HG02588 (cell line): ENCODE results near the gene WAPL.

Experiments
- ATAC-seq: cut with Tn5 transposase; IDR thresholded peaks from one replicate; pipeline ENCODE4 v1.9.1; 2021; ENCODE audit warnings: mild to moderate bottlenecking, moderate library complexity; ENCODE audit not compliant: unreplicated experiment

WAPL gene

DNA sequence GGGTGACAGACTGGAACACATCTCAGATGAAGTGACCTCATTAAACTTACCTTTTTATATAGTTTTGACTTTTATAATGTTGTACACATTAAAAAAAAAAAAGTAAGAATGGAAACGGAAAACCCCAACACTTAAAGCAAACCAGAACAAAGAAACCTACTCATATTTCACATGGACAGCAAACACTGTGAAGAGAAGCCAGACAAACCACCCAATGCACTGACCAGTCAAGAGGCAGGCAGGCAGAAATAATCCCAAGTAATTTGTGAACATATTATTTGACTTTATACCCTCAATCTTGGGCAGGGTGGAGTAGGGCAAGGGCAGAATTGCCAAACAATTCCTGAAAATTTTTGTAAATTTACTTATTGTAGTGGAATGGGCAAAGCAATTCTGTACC, 39.8 kb downstream of the WAPL start:
- no peak for ATAC-seq

DNA sequence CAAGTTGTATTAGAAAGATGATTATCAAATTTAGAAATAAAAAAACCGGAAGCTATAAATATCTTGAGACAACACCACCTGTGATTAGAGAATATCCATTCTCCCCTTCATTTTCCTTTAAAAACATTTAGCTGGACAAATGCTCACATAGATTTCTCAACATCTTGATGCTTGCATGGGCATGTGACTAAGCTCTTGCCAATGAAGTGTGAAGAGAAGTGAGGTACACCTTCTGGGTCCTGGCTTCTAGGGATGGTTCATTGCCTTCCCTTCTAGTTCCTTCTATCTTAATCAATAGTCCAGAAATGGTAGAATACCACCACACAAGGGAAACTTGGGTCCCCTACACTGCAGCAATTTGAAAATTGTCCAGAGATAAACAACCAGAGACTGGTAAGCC, 41.0 kb downstream of the WAPL start:
- ATAC-seq = no peak

DNA sequence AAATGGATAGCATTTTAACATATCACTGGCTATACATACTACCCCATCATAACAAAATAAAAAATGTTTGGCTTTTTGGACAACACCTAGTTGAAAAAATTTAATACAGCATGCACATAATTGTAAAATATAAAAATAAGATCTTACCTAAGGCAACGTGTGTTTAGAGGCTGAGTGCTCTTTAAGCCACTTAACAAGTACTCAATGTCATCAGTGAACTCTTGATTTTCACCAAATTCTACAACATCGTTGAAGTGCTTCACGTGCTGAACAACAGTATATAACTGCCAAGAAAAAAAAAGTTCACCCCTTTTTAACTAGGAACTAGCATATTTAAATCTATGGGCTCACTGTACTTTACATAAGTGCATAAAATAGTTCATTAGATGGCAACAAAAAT, 49.5 kb downstream of the WAPL start:
- no peak for ATAC-seq

DNA sequence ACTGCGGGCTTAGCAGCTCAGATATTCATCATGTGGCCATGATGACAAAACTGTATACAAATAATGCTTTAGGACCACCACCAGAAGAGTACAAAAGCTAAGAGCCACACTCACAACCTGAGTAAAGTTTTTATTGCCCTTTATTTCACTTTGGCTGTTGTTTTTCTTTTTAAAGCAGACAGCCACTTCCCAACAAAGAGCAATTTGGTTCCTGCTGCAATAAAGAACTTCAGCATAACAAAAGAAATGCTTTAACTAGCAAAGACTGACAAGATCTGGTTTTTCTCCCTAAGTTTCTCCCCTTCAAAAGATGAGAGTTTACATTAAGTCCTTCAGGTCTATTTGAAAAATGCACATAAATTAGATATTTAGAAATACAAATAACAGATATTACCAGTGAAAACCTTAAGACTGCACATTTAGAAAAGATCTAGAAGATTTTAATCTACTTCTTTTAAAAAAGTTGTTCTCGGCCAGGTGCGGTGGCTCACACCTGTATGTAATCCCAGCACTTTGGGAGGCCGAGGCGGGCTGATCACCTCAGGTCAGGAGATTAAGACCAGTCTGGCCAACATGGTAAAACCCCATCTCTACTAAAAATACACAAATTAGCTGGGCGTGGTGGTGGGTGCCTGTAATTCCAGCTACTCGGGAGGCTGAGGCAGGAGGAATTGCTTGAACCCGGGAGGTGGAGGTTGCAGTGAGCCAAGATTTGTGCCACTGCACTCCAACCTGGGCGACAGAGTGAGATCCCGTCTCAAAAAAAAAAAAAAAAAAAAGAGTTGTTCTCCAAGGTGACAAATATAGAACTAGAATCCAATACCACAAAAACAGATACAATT, 59.4 kb downstream of the WAPL start:
- no peak for ATAC-seq

- no peak for ATAC-seq
Measured at GRCh38 chr10:86451604-86451960, 70.0 kb downstream of the WAPL start.

DNA sequence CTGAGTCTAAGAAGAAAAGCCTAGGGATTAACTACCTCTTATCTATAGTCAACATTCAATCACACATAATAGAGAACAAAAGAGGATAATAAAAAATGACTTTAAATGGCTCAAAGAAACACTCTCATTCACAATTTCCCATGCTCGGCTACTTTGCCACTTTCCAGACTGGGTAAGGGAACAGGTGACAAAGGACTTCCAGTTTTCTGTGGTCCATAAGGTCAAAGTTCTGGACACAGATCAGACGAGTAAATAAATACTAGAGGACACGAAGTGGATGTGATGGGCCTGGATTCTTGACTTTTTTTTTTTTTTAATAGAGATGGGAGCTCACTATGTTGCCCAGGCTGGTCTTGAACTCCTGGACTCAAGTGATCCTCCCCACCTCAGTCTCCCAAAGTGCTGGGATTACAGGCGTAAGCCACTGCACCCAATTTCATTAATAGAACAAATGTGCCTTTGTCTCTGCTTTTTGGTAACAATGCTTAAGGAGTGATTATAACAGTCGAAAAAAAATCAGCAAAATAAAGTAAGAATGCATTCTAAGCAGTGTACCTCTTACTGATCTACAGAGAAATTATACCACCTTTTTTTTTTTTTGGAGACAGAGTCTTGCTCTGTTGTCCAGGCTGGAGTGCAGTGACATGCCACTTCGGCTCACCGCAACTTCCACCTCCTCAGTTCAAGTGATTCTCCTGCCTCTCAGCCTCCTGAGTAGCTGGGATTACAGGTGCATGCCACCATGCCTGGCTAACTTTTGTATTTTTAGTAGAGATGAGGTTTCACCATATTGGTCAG, 70.6 kb downstream of the WAPL start:
- no peak for ATAC-seq

- no peak for ATAC-seq
Measured at GRCh38 chr10:86449926-86450558, 71.5 kb downstream of the WAPL start.

DNA sequence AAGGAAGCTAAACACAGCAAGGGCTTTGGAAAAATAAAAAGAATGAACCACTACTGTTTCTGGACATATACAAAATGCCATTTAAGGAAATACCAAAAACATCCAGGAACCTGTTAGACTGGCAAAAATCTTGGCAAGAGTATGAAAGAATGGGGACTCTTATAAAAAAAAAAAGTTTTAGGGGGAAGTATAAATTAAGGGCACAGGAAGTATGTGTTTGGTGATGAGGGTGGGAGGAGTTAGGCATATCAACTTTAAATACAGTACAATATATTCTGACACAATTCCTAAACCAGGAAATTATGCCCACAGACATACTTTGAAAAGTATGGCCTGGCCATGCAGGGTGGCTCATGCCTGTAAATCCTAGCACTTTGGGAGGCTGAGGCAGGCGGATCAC, 74.2 kb downstream of the WAPL start:
- no peak for ATAC-seq

GRCh38 chr10:86446987-86447386, 74.6 kb downstream of the WAPL start:
- ATAC-seq = no peak

- ATAC-seq = no peak
Measured at GRCh38 chr10:86446440-86446839, 75.2 kb downstream of the WAPL start.

DNA sequence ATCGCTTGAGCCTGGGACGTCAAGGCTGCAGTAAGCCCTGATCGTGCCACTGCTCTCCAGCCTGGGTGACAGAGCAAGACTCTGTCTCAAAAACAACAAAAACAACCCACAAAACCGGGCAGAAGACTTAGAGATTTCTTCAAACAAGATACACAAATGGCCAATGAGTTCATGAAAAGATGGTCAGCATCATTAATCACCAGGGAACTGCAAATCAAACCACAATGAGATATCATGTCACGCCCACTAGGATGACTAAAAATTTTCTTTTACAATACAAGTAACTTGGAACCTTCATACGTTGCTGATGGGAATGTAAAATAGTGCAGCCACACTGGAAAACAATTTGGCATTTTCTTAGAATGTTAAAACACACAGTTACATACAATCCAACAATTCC, 77.7 kb downstream of the WAPL start:
- ATAC-seq = no peak

GRCh38 chr10:86443069-86443468, 78.5 kb downstream of the WAPL start:
- ATAC-seq = no peak

GRCh38 chr10:86440874-86441843, 80.4 kb downstream of the WAPL start:
- ATAC-seq = no peak

- ATAC-seq = no peak
Measured at GRCh38 chr10:86439544-86439943, 82.0 kb downstream of the WAPL start.

- ATAC-seq = no peak
Measured at GRCh38 chr10:86438091-86438749, 83.4 kb downstream of the WAPL start.

GRCh38 chr10:86437447-86437846, 84.1 kb downstream of the WAPL start:
- ATAC-seq = no peak

- ATAC-seq = no peak
Measured at GRCh38 chr10:86436963-86437362, 84.6 kb downstream of the WAPL start.

DNA sequence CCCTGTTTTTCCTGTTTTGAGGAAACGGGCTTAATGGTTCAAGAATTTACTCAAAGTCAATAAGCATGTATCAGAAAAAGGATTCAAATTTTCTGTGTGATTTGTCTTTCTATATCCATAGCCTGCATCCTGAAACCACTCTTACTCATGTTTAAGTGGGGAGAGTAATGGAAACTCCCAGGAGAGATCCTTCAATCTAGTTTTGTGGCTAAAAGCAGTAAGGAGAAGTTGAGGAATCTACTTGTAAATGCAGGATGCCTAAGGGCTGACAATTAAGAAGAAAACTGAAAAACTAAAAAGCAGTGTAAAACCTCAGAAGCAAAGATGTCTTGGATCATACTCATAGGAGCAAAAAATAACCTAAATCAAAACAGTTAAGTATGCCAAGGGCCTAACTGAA, 86.9 kb downstream of the WAPL start:
- ATAC-seq = no peak

DNA sequence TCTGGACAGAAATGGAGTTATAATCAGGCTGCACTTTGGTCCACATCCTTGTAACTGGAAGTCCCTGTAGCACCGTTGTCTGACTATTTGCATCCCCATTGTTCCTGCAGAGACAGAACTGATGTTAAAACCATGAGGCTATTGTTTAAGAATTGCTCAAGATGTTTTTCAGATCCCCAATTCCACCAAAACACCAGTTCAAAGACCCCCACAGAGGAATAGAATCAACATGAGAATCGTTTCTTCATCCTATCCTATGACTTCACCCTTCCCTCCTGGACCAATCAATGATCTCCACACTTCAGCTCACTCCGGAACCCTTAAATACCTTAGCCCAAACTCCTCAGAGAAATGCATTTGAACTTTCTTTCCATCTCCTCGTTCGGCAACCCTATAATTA, 97.9 kb downstream of the WAPL start:
- no peak for ATAC-seq

DNA sequence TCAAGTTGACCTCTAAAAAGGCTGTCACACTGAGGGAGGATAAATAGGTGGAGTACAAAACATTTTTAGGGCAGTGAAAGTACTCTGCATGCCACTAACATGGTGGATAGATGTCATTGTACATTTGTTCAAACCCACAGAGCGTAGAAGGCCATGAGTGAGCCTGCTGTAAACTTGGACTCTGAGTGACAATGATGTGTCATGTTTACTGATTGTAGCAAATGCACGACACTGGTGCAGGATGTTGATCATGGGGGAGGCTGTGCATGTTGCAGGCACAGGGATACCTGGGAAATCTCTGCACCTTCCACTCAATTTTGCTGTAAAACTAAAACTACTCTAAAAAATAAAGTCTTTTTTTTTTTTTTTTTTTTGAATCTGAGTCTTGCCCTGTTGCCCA, 102.5 kb downstream of the WAPL start:
- ATAC-seq = no peak
